ENCODE data around the gene BEGAIN. TPM values are rescaled to one million over a fixed set of nuclear protein-coding genes. Genes with fewer than 3 reads are reported as not detected.
A peak's percentile ranks its signal among the peaks of the same experiment; 100 is the strongest.

The BEGAIN gene
- total RNA-seq, 2 donors from 2014 or later = 0.91 to 1.3 TPM

DNA sequence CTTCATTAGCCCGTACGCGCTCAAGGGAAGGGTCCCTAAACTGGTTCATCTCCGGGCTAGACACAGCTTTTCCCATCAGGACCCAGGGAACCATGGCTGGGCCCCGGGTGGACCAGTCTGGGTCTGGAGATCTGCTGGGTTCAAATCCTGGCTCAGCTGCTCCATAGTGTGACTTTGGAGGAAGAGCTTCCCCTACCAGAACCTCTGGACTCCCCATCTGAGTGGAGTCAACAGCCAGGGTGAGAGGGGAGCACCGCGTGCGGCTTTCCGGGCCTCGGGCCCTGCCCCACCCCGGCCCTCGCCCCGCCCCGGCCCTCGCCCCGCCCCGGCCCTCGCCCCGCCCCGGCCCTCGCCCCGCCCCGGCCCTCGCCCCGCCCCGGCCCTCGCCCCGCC is 41.2 kb downstream of the BEGAIN start:
- H3K4me1 ChIP-seq (ENCODE audit: control insufficient read depth, insufficient read depth, low read length) = no peaks in the 10 kb centered on the region
- H3K4me3 Mint-ChIP-seq = peak overlapping the region; percentile 52
- H3K27me3 ChIP-seq (ENCODE audit: control insufficient read depth, insufficient read depth, low read length, poor library complexity, severe bottlenecking) = peaks cover 16% of the 10 kb centered on the region
- DNase-seq = no peak
- H3K36me3 Mint-ChIP-seq (ENCODE audit: low read depth) = no peaks in the 10 kb centered on the region
- no peak overlapping the region for H3K4me3 ChIP-seq (ENCODE audit: low read length)
- 84 to 96% methylated on average over 4 to 5 of the region's 28 CpGs for WGBS, 2 experiments (ENCODE audit: insufficient coverage in 1 of 2, insufficient read length in 1 of 2)
- H3K9me3 ChIP-seq (ENCODE audit: control insufficient read depth, low read length) = no peaks in the 10 kb centered on the region
- H3K27me3 Mint-ChIP-seq (ENCODE audit: insufficient read depth) = peaks cover 7% of the 10 kb centered on the region
- peaks cover 3% of the 10 kb centered on the region for H3K4me1 Mint-ChIP-seq
- H3K9ac ChIP-seq (ENCODE audit: extremely low read depth, low read length, poor library complexity, severe bottlenecking) = no peak overlapping the region
- no peak overlapping the region for H3K27ac Mint-ChIP-seq
- TF ChIP-seq, protein P1, sequence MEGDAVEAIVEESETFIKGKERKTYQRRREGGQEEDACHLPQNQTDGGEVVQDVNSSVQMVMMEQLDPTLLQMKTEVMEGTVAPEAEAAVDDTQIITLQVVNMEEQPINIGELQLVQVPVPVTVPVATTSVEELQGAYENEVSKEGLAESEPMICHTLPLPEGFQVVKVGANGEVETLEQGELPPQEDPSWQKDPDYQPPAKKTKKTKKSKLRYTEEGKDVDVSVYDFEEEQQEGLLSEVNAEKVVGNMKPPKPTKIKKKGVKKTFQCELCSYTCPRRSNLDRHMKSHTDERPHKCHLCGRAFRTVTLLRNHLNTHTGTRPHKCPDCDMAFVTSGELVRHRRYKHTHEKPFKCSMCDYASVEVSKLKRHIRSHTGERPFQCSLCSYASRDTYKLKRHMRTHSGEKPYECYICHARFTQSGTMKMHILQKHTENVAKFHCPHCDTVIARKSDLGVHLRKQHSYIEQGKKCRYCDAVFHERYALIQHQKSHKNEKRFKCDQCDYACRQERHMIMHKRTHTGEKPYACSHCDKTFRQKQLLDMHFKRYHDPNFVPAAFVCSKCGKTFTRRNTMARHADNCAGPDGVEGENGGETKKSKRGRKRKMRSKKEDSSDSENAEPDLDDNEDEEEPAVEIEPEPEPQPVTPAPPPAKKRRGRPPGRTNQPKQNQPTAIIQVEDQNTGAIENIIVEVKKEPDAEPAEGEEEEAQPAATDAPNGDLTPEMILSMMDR (conservative IDR thresholded peaks at IDR 0.05) = no peak
- no peak overlapping the region for H3K27ac ChIP-seq (ENCODE audit: low read depth, low read length)
- no peaks in the 10 kb centered on the region for H3K9me3 Mint-ChIP-seq
- no peaks in the 10 kb centered on the region for H3K36me3 ChIP-seq (ENCODE audit: control insufficient read depth, insufficient read depth, low read length)

- 42 to 68% methylated on average over 2 to 5 of the region's 5 CpGs for WGBS, 2 experiments (ENCODE audit: insufficient coverage in 1 of 2, insufficient read length in 1 of 2)
- H3K9me3 ChIP-seq (ENCODE audit: control insufficient read depth, low read length) = no peaks in the 10 kb centered on the region
- H3K27ac ChIP-seq (ENCODE audit: low read depth, low read length) = no peak overlapping the region
- no peak overlapping the region for H3K9ac ChIP-seq (ENCODE audit: extremely low read depth, low read length, poor library complexity, severe bottlenecking)
- no peaks in the 10 kb centered on the region for H3K4me1 ChIP-seq (ENCODE audit: control insufficient read depth, insufficient read depth, low read length)
- Mint-ChIP-seq H3K4me1 (peaks cover 3% of the 10 kb centered on the region), H3K27me3 (ENCODE audit: insufficient read depth) (peaks cover 7% of the 10 kb centered on the region), H3K36me3 (ENCODE audit: low read depth) (no peaks in the 10 kb centered on the region), H3K27ac (no peak overlapping the region), H3K9me3 (no peaks in the 10 kb centered on the region), H3K4me3 (no peak overlapping the region)
- no peak overlapping the region for H3K4me3 ChIP-seq (ENCODE audit: low read length)
- TF ChIP-seq, protein P1 (conservative IDR thresholded peaks at IDR 0.05) = no peak
- no peak for DNase-seq
- peaks cover 16% of the 10 kb centered on the region for H3K27me3 ChIP-seq (ENCODE audit: control insufficient read depth, insufficient read depth, low read length, poor library complexity, severe bottlenecking)
- H3K36me3 ChIP-seq (ENCODE audit: control insufficient read depth, insufficient read depth, low read length) = no peaks in the 10 kb centered on the region
Observed at GRCh38 chr14:100545359-100545758, 41.9 kb downstream of the BEGAIN start.

DNA sequence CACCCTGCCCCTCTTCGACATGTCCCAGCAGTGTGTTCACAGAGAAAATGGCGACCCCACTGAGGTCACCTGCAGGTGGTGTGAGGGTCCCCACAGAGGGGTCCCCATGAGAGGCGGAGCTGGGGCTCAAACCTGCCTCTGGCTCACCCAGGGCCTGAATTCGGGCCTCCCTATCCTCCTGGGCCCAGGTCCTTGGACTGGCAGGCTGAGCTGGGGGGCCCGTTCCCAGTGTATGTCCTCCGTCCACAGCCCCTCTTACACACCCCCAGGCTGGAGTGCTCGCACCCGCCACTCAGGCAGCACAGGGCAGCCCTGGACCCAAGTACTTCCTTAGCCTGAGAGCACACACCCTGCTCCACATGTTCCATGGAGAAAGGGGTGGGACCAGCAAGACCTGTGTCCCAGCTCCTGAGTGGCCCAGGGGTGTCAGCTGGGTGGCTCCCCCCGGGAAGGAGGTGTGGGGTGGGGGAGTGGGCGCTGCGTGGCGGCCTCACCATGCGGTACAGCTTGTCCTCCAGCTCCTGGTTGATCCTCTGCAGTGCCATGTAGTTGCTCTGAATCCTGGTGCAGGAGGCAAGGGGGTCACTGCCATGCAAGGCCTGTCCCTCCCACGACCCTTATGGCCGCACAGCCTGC is 42.6 kb downstream of the BEGAIN start:
- H3K36me3 Mint-ChIP-seq (ENCODE audit: low read depth) = no peaks in the 10 kb centered on the region

More for the DNA sequence above, 42.6 kb downstream of the BEGAIN start:
- no peak overlapping the region for H3K4me3 Mint-ChIP-seq
- TF ChIP-seq, protein P1 (conservative IDR thresholded peaks at IDR 0.05) = no peak
- DNase-seq = no peak
- WGBS, 2 experiments (ENCODE audit: insufficient coverage in 1 of 2, insufficient read length in 1 of 2) = 91 to 96% methylated on average over 7 to 15 of the region's 15 CpGs
- no peak overlapping the region for H3K9ac ChIP-seq (ENCODE audit: extremely low read depth, low read length, poor library complexity, severe bottlenecking)
- H3K4me1 Mint-ChIP-seq = peaks cover 3% of the 10 kb centered on the region
- no peaks in the 10 kb centered on the region for H3K9me3 ChIP-seq (ENCODE audit: control insufficient read depth, low read length)
- H3K36me3 ChIP-seq (ENCODE audit: control insufficient read depth, insufficient read depth, low read length) = no peaks in the 10 kb centered on the region
- H3K27me3 Mint-ChIP-seq (ENCODE audit: insufficient read depth) = peaks cover 7% of the 10 kb centered on the region
- no peak overlapping the region for H3K4me3 ChIP-seq (ENCODE audit: low read length)
- no peaks in the 10 kb centered on the region for H3K4me1 ChIP-seq (ENCODE audit: control insufficient read depth, insufficient read depth, low read length)
- H3K27me3 ChIP-seq (ENCODE audit: control insufficient read depth, insufficient read depth, low read length, poor library complexity, severe bottlenecking) = peaks cover 16% of the 10 kb centered on the region
- no peak overlapping the region for H3K27ac ChIP-seq (ENCODE audit: low read depth, low read length)
- no peaks in the 10 kb centered on the region for H3K9me3 Mint-ChIP-seq
- no peak overlapping the region for H3K27ac Mint-ChIP-seq
